ENCODE data around the gene CENPP.
"Not testable (repeated sequence)": the region's sequence is repeated elsewhere in the genome, so short reads cannot be mapped to it uniquely, and the experiment has no call there.

The CENPP gene

DNA sequence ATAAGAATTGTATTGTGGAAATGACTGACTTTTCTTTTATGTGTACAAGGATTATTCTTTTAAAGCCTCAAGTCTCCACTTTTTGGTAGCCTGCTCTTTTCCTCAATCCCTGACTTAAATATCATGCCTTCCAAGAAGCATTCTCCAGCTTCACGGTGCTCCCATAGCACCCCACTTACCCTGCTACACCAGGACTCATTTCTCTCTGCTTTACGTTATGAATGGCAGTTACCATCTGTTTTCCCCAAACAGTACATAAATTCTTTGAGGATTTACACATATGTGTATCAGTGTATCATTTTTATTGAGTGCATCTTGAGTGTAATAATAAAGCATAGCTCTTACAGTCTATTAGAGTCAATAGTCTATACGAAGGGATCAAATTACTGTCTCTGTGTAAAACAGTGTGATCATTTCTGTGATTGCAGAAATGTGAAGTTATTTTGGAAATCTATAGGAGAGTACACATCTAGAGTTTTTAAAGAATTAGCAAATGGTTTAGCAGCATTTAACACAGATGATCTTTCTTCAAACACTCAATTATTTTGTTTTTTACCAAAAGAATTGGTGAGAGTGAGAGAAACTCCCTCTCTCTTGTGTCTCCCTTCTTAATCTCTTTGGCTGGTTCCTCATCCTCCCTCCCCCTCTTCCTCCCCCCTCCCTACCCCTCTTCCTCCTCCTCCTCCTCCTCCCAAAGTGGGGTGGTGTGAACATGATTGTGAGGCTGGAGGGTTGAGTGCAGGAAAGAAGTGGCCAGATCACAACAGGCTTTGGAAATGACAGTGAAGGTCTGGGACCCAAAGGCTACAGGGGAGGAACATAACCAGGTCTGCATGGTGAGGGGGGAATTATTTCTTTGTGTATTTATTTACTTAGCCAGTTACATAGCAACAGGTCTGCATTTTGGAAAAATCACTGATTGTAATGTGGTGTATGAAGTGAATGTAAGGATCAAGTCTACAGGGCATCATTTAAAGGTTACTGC lies 237.7 kb downstream of the CENPP start:
- no peaks in the 10 kb centered on the region for H3K36me3 ChIP-seq
- TF ChIP-seq, protein P1, sequence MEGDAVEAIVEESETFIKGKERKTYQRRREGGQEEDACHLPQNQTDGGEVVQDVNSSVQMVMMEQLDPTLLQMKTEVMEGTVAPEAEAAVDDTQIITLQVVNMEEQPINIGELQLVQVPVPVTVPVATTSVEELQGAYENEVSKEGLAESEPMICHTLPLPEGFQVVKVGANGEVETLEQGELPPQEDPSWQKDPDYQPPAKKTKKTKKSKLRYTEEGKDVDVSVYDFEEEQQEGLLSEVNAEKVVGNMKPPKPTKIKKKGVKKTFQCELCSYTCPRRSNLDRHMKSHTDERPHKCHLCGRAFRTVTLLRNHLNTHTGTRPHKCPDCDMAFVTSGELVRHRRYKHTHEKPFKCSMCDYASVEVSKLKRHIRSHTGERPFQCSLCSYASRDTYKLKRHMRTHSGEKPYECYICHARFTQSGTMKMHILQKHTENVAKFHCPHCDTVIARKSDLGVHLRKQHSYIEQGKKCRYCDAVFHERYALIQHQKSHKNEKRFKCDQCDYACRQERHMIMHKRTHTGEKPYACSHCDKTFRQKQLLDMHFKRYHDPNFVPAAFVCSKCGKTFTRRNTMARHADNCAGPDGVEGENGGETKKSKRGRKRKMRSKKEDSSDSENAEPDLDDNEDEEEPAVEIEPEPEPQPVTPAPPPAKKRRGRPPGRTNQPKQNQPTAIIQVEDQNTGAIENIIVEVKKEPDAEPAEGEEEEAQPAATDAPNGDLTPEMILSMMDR (IDR thresholded peaks at IDR 0.05): no peak
- H3K27me3 ChIP-seq: no peaks in the 10 kb centered on the region
- no peak overlapping the region for H3K27ac ChIP-seq
- no peaks in the 10 kb centered on the region for H3K9me3 ChIP-seq
- H3K4me3 ChIP-seq (ENCODE audit: low read depth in 1 of 2, low read length in 1 of 2): no peak overlapping the region
- no peaks in the 10 kb centered on the region for H3K4me1 ChIP-seq (ENCODE audit: control insufficient read depth in 1 of 2, insufficient read depth in 1 of 2, low read depth in 1 of 2, low read length in 1 of 2)

GRCh38 chr9:92564504-92564903 lies 238.8 kb downstream of the CENPP start:
- no peak overlapping the region for H3K4me3 ChIP-seq (ENCODE audit: low read depth in 1 of 2, low read length in 1 of 2)
- no peaks in the 10 kb centered on the region for H3K9me3 ChIP-seq
- TF ChIP-seq, protein P1 (IDR thresholded peaks at IDR 0.05): no peak
- no peaks in the 10 kb centered on the region for H3K4me1 ChIP-seq (ENCODE audit: control insufficient read depth in 1 of 2, insufficient read depth in 1 of 2, low read depth in 1 of 2, low read length in 1 of 2)
- no peak overlapping the region for H3K27ac ChIP-seq
- H3K27me3 ChIP-seq: no peaks in the 10 kb centered on the region
- no peaks in the 10 kb centered on the region for H3K36me3 ChIP-seq

DNA sequence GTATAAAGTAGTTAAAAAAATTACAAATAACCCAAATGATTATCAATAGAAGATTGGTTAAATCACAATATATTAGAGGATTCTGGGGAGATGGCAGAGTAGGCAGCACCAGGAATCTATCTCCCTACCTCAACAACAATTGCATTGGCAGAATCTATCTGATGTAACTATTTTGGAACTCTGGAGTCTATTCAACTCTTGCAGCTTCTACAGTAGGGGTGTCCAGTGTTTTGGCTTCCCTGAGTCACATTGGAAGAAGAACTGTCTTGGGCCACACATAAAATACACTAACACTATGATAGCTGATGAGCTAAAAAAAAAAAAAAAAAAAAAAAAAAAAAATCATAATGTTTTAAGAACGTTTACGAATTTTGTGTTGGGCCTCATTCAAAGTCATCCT lies 239.2 kb downstream of the CENPP start:
- Histone ChIP-seq H3K9me3 (no peaks in the 10 kb centered on the region), H3K27ac (no peak overlapping the region), H3K27me3 (no peaks in the 10 kb centered on the region), H3K36me3 (no peaks in the 10 kb centered on the region), H3K4me1 (ENCODE audit: control insufficient read depth in 1 of 2, insufficient read depth in 1 of 2, low read depth in 1 of 2, low read length in 1 of 2) (no peaks in the 10 kb centered on the region), H3K4me3 (ENCODE audit: low read depth in 1 of 2, low read length in 1 of 2) (no peak overlapping the region)
- TF ChIP-seq, protein P1 (IDR thresholded peaks at IDR 0.05): no peak

DNA sequence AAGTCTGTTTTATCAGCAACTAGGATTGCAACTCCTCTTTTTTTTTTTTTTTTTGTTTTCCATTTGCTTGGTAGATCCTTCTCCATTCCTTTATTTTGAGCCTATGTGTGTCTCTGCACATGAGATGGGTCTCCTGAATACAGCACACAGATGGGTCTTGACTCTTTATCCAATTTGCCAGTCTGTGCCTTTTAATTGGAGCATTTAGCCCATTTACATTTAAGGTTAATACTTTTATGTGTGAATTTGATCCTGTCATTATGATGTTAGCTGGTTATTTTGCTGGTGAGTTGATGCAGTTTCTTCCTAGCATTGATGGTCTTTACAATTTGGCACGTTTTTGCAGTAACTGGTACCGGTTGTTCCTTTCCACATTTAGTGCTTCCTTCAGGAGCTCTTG lies 246.1 kb downstream of the CENPP start:
- H3K27me3 ChIP-seq; H3K4me1 ChIP-seq (ENCODE audit: control insufficient read depth in 1 of 2, insufficient read depth in 1 of 2, low read depth in 1 of 2, low read length in 1 of 2); H3K9me3 ChIP-seq; H3K27ac ChIP-seq; H3K36me3 ChIP-seq; H3K4me3 ChIP-seq (ENCODE audit: low read depth in 1 of 2, low read length in 1 of 2): not testable (repeated sequence)

- H3K9me3 ChIP-seq; H3K4me3 ChIP-seq (ENCODE audit: low read depth in 1 of 2, low read length in 1 of 2); H3K27ac ChIP-seq; H3K36me3 ChIP-seq; H3K27me3 ChIP-seq; H3K4me1 ChIP-seq (ENCODE audit: control insufficient read depth in 1 of 2, insufficient read depth in 1 of 2, low read depth in 1 of 2, low read length in 1 of 2): not testable (repeated sequence)
These were observed 247.9 kb downstream of the CENPP start for GRCh38 chr9:92573612-92574011.

GRCh38 chr9:92576175-92576574 lies 250.4 kb downstream of the CENPP start:
- no peaks in the 10 kb centered on the region for H3K36me3 ChIP-seq
- TF ChIP-seq, protein P1 (IDR thresholded peaks at IDR 0.05): no peak
- H3K4me3 ChIP-seq (ENCODE audit: low read depth in 1 of 2, low read length in 1 of 2): no peak overlapping the region
- no peak overlapping the region for H3K27ac ChIP-seq
- H3K4me1 ChIP-seq (ENCODE audit: control insufficient read depth in 1 of 2, insufficient read depth in 1 of 2, low read depth in 1 of 2, low read length in 1 of 2): peaks cover 8 to 10% of the 10 kb centered on the region in 2 experiments
- H3K27me3 ChIP-seq: no peaks in the 10 kb centered on the region
- H3K9me3 ChIP-seq: no peaks in the 10 kb centered on the region
